HepG2 (cell line): Measurements from ENCODE around the gene SDCCAG8. TPM values are rescaled to one million over a fixed set of nuclear protein-coding genes. Genes with fewer than 3 reads are reported as not detected.

Experiments used
- ATAC-seq: fragments of 200-7000 bp; cut with Tn5 transposase; 3 replicates; pipeline ENCODE4 v1.9.1; 2020; ENCODE audit warnings: mild to moderate bottlenecking, moderate library complexity
- BruUV-seq: library from RNA; stranded (reverse); fragments of 400-500 nt; replicated peaks from 2 replicates; lab custom pipeline; 2021; lab: Mats Ljungman, UMichigan
- CTCF ChIA-PET: fragments of 300-600 bp; formaldehyde crosslinking; extraction: SDS; loops from one replicate; lab custom pipeline; 2021; ENCODE audit warnings: low total read pairs, inconsistent platforms, low intra/inter-chr PET ratio; lab: Yijun Ruan, JAX
- POLR2A ChIA-PET: fragments of 350-600 bp; sonication (Branson Sonifier 250); formaldehyde crosslinking; loops from one replicate; lab custom pipeline; 2020; ENCODE audit warnings: antibody characterized with exemption, inconsistent platforms; lab: Yijun Ruan, JAX
- DNase-seq: peaks from one replicate; pipeline ENCODE4 v3.0.0-alpha.2; 2015; ENCODE audit warnings: low spot score
- FAIRE-seq: peaks from 3 replicates; lab custom pipeline; 2011; peaks lifted over from hg19 to GRCh38; lab: Jason Lieb, UNC
- H2AFZ ChIP-seq: one replicate; pipeline ENCODE4 v1.6.1; 2011; ENCODE audit warnings: low read length, inconsistent platforms
- H3K27ac ChIP-seq: fragments of 300-600 bp; 3 replicates; pipeline ENCODE4 v1.8.0; 2011; ENCODE audit warnings: mixed run types, mild to moderate bottlenecking, mixed read lengths, low read length, inconsistent platforms; ENCODE audit not compliant: insufficient read depth; ENCODE audit errors: extremely low read length
- H3K27me3 ChIP-seq, 2 experiments: fragments of 200-600 bp in 1 of 2; 2 replicates in 1 of 2; 3 replicates in 1 of 2; pipeline versions ENCODE4 v1.6.0 to v1.8.0; 2011; ENCODE audit warnings: low read length in 2 of 2, mild to moderate bottlenecking in 2 of 2, moderate library complexity in 2 of 2, inconsistent platforms in 1 of 2; ENCODE audit not compliant: insufficient read depth in 2 of 2, control insufficient read depth in 1 of 2
- H3K36me3 ChIP-seq, 2 experiments: fragments of 200-600 bp in 1 of 2; replicated peaks in 1 of 2; 2 replicates in 1 of 2; 3 replicates in 1 of 2; pipeline versions ENCODE4 v1.5.1 to v1.8.0; 2011; ENCODE audit warnings: low read length in 2 of 2, inconsistent platforms in 1 of 2; ENCODE audit not compliant: insufficient read depth in 2 of 2, control insufficient read depth in 1 of 2
- H3K4me1 ChIP-seq: 2 replicates; pipeline ENCODE4 v1.5.1; 2012; ENCODE audit warnings: low read length, inconsistent platforms; ENCODE audit not compliant: insufficient read depth
- H3K4me2 ChIP-seq: 2 replicates; pipeline ENCODE4 v1.6.0; 2011; ENCODE audit warnings: low read depth, low read length, inconsistent platforms
- H3K4me3 ChIP-seq, 3 experiments: fragments of 200-600 bp in 1 of 3; sonication (generic), shearing (Covaris generic) in 1 of 3; replicated peaks in 1 of 3; 2 replicates each; pipeline ENCODE4 v1.5.1; 2011 to 2016; ENCODE audit warnings: low read length in 3 of 3, inconsistent platforms in 2 of 3, low read depth in 2 of 3, mild to moderate bottlenecking in 2 of 3, control low read depth in 1 of 3, mixed read lengths in 1 of 3; ENCODE audit not compliant: insufficient read depth in 1 of 3
- H3K79me2 ChIP-seq: one replicate; pipeline ENCODE4 v1.6.1; 2011; ENCODE audit warnings: low read length, inconsistent platforms; ENCODE audit not compliant: insufficient read depth
- H3K9ac ChIP-seq: 2 replicates; pipeline ENCODE4 v1.6.0; 2011; ENCODE audit warnings: mild to moderate bottlenecking, low read depth, low read length, inconsistent platforms; ENCODE audit not compliant: insufficient read depth
- H3K9me3 ChIP-seq: 2 replicates; pipeline ENCODE4 v1.5.1; 2012; ENCODE audit warnings: mild to moderate bottlenecking, low read length
- H4K20me1 ChIP-seq: 2 replicates; pipeline ENCODE4 v1.6.0; 2011; ENCODE audit warnings: inconsistent platforms, mild to moderate bottlenecking, low read length, moderate library complexity; ENCODE audit not compliant: insufficient read depth
- KMT2B ChIP-seq: IDR thresholded peaks from 2 replicates; pipeline ENCODE4 v1.6.1; 2016; ENCODE audit warnings: missing genetic modification reagents, missing compliant biosample characterization
- MAFF ChIP-seq: IDR thresholded peaks from 2 replicates; pipeline ENCODE4 v1.6.1; 2011; ENCODE audit warnings: low read depth, low read length, improper control_type of control experiment
- MAFK ChIP-seq, 2 experiments: IDR thresholded peaks in 1 of 2; conservative IDR thresholded peaks in 1 of 2; 2 replicates each; pipeline ENCODE4 v1.6.1; 2011; ENCODE audit warnings: improper control_type of control experiment in 2 of 2, low read length in 2 of 2
- ZNF589 ChIP-seq: sonication (generic); formaldehyde crosslinking; conservative IDR thresholded peaks from 2 replicates; pipeline ENCODE4 v1.8.0; 2022; ENCODE audit warnings: mild to moderate bottlenecking, moderate library complexity, missing genetic modification reagents
- ZNF629 ChIP-seq: sonication (generic); formaldehyde crosslinking; conservative IDR thresholded peaks from 2 replicates; pipeline ENCODE4 v1.5.0; 2020; ENCODE audit warnings: missing genetic modification reagents
- ZNF839 ChIP-seq: sonication (generic); formaldehyde crosslinking; IDR thresholded peaks from 2 replicates; pipeline ENCODE4 v1.4.0; 2020; ENCODE audit warnings: missing genetic modification reagents, mild to moderate bottlenecking, borderline replicate concordance
- ZSCAN20 ChIP-seq: sonication (generic); formaldehyde crosslinking; IDR thresholded peaks from 2 replicates; pipeline ENCODE4 v1.4.0; 2020; ENCODE audit warnings: missing genetic modification reagents, mild to moderate bottlenecking, borderline replicate concordance
- WGBS: methylation state at CpG from one replicate; pipeline ENCODE4 v1.1.6; 2017; ENCODE audit warnings: low lambda C conversion rate; 5-methylcytosine and 5-hydroxymethylcytosine counted together
- in situ Hi-C: cut with HindIII; loops from 2 replicates; pipeline ENCODE4 v1.10.0; 2017; ENCODE audit warnings: low pct_unique_long_range_greater_than_20kb; ENCODE audit not compliant: extremely low pct_ligation_motif_present
- intact Hi-C: fragments of 100-400 bp; cut with micrococcal nuclease; formaldehyde crosslinking; loops from one replicate; pipeline ENCODE4 v1.10.0; 2022; ENCODE audit not compliant: unreplicated experiment
- polyA plus RNA-seq, 8 experiments: library from polyadenylated mRNA; depleted of rRNA in 3 of 8; stranded (reverse) in 7 of 8; unstranded in 1 of 8; fragments of >200 nt; fragmentation: Illumina TruSeq in 4 of 8; extraction: Trizol in 4 of 8; gene quantifications; 2 replicates each; pipeline versions ENCODE4 v1.2.1 to v1.2.3, GENCODE V29; 2011 to 2016; ENCODE audit warnings: low read depth in 4 of 8, missing spikeins in 1 of 8, mixed read lengths in 1 of 8; ENCODE audit not compliant: insufficient read depth in 1 of 8
- total RNA-seq, 5 experiments: library from RNA; depleted of rRNA; stranded (reverse); fragments of >200 nt; fragmentation: Illumina TruSeq; extraction: Trizol; gene quantifications; 2 replicates each; pipeline ENCODE4 v1.2.3, GENCODE V29; 2016; ENCODE audit warnings: low read depth in 1 of 5
- TF ChIP-seq, protein P1 (sequence below): sonication (generic); formaldehyde crosslinking; IDR thresholded peaks from 2 replicates; pipeline ENCODE4 v1.4.0; 2020; ENCODE audit warnings: missing genetic modification reagents, mild to moderate bottlenecking, borderline replicate concordance
- TF ChIP-seq, protein P2 (sequence below), 2 experiments: sonication (generic) in 1 of 2; formaldehyde crosslinking in 1 of 2; IDR thresholded peaks; 2 replicates each; pipeline versions ENCODE4 v1.4.0 to v1.6.1; 2018 to 2020; ENCODE audit warnings: missing genetic modification reagents in 2 of 2, borderline replicate concordance in 1 of 2, low read depth in 1 of 2, mild to moderate bottlenecking in 1 of 2, missing biosample characterization in 1 of 2

Gene SDCCAG8
- total and polyA plus RNA-seq, 2 of the 13 experiments (the other 11 are each of a cell fraction or from before 2014, with no cell fraction given) = 9.5 to 13.4 TPM

- Histone ChIP-seq H3K4me2 (no peak overlapping the region), H3K4me3 (no peak overlapping the region), H3K27me3 (no peaks in the 10 kb centered on the region), H3K9me3 (no peaks in the 10 kb centered on the region), H2AFZ (no peak overlapping the region), H3K27ac (no peak overlapping the region), H4K20me1 (no peaks in the 10 kb centered on the region), H3K79me2 (no peaks in the 10 kb centered on the region), H3K36me3 (no peaks in the 10 kb centered on the region), H3K4me1 (peaks cover 6% of the 10 kb centered on the region), H3K9ac (no peak overlapping the region)
- POLR2A ChIA-PET = no interaction called here
- intact Hi-C loops (no loop called here), in situ Hi-C loops (no loop called here)
- no peak for TF ChIP-seq KMT2B (CRISPR knock-in tag)
- TF ChIP-seq ZNF839 = no peak
- peak; percentile 92 for TF ChIP-seq MAFF
- peak; percentile 88 to 95 for TF ChIP-seq MAFK (conservative IDR thresholded peaks at IDR 0.05 in 1 of 2, IDR thresholded peaks at IDR 0.05 in 1 of 2; ENCODE audit: low read length in 2 of 2)
- FAIRE-seq (no peak), DNase-seq (peak; percentile 3), ATAC-seq (no peak)
- no TSS peak for BruUV-seq
- WGBS = 78% methylated on average over 7 of the region's 7 CpGs
- CTCF ChIA-PET = no interaction called here
Measured at GRCh38 chr1:243397613-243398321, 141.9 kb downstream of the SDCCAG8 start.

GRCh38 chr1:243399561-243400155, 143.8 kb downstream of the SDCCAG8 start:
- ATAC-seq (no peak), DNase-seq (no peak), FAIRE-seq (no peak)
- intact Hi-C loops = no loop called here
- ChIA-PET POLR2A (no interaction called here), CTCF (no interaction called here)
- H3K4me2 ChIP-seq = no peak overlapping the region
- no peak overlapping the region for H3K27ac ChIP-seq
- BruUV-seq = no TSS peak
- H3K4me1 ChIP-seq = peaks cover 6% of the 10 kb centered on the region
- H3K9ac ChIP-seq = no peak overlapping the region
- no peaks in the 10 kb centered on the region for H3K9me3 ChIP-seq
- no peaks in the 10 kb centered on the region for H3K79me2 ChIP-seq
- no peak for TF ChIP-seq ZNF589 (CRISPR knock-in tag)
- TF ChIP-seq, protein P1, sequence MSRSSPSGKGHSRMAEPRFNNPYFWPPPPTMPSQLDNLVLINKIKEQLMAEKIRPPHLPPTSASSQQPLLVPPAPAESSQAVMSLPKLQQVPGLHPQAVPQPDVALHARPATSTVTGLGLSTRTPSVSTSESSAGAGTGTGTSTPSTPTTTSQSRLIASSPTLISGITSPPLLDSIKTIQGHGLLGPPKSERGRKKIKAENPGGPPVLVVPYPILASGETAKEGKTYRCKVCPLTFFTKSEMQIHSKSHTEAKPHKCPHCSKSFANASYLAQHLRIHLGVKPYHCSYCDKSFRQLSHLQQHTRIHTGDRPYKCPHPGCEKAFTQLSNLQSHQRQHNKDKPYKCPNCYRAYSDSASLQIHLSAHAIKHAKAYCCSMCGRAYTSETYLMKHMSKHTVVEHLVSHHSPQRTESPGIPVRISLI (CRISPR knock-in tag) = no peak
- TF ChIP-seq ZSCAN20 (CRISPR knock-in tag) = no peak
- TF ChIP-seq, protein P2, sequence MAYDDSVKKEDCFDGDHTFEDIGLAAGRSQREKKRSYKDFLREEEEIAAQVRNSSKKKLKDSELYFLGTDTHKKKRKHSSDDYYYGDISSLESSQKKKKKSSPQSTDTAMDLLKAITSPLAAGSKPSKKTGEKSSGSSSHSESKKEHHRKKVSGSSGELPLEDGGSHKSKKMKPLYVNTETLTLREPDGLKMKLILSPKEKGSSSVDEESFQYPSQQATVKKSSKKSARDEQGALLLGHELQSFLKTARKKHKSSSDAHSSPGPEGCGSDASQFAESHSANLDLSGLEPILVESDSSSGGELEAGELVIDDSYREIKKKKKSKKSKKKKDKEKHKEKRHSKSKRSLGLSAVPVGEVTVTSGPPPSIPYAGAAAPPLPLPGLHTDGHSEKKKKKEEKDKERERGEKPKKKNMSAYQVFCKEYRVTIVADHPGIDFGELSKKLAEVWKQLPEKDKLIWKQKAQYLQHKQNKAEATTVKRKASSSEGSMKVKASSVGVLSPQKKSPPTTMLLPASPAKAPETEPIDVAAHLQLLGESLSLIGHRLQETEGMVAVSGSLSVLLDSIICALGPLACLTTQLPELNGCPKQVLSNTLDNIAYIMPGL (CRISPR knock-in tag; IDR thresholded peaks at IDR 0.05; ENCODE audit: borderline replicate concordance in 1 of 2, low read depth in 1 of 2) = no peak
- TF ChIP-seq ZNF629 (CRISPR knock-in tag) = peak; percentile 66
- 97% methylated on average over 13 of the region's 15 CpGs for WGBS
- in situ Hi-C loops = no loop called here
- no peak overlapping the region for H2AFZ ChIP-seq
- no peaks in the 10 kb centered on the region for H3K36me3 ChIP-seq
- no peaks in the 10 kb centered on the region for H3K27me3 ChIP-seq
- H3K4me3 ChIP-seq = no peak overlapping the region
- H4K20me1 ChIP-seq = no peaks in the 10 kb centered on the region
